ENCODE data around the gene AGAP1.

The AGAP1 gene

GRCh38 chr2:236026841-236027240 lies 533.0 kb downstream of the AGAP1 start:
- DNase-seq: no peak

- DNase-seq: no peak
Observed at GRCh38 chr2:236028066-236028465, 534.2 kb downstream of the AGAP1 start.

GRCh38 chr2:236033462-236033861 lies 539.6 kb downstream of the AGAP1 start:
- DNase-seq: no peak

- no peak for DNase-seq
Observed at GRCh38 chr2:236034974-236035373, 541.1 kb downstream of the AGAP1 start.

- DNase-seq: no peak
Observed at GRCh38 chr2:236036045-236036444, 542.2 kb downstream of the AGAP1 start.

- no peak for DNase-seq
Observed at GRCh38 chr2:236038096-236038495, 544.3 kb downstream of the AGAP1 start.

- DNase-seq: no peak
Observed at GRCh38 chr2:236040600-236041328, 546.9 kb downstream of the AGAP1 start.

- no peak for DNase-seq
Observed at GRCh38 chr2:236041616-236042015, 547.8 kb downstream of the AGAP1 start.

GRCh38 chr2:236042087-236042486 lies 548.2 kb downstream of the AGAP1 start:
- DNase-seq: no peak

- DNase-seq: no peak
Observed at GRCh38 chr2:236044191-236044590, 550.3 kb downstream of the AGAP1 start.

GRCh38 chr2:236045251-236046235 lies 551.7 kb downstream of the AGAP1 start:
- no peak for DNase-seq

GRCh38 chr2:236046715-236047114 lies 552.9 kb downstream of the AGAP1 start:
- DNase-seq: no peak

- DNase-seq: no peak
Observed at GRCh38 chr2:236047176-236047575, 553.3 kb downstream of the AGAP1 start.

- no peak for DNase-seq
Observed at GRCh38 chr2:236047886-236048540, 554.2 kb downstream of the AGAP1 start.

GRCh38 chr2:236049981-236050380 lies 556.1 kb downstream of the AGAP1 start:
- DNase-seq: peak; percentile 24

- DNase-seq: no peak
Observed at GRCh38 chr2:236051351-236051750, 557.5 kb downstream of the AGAP1 start.

- no peak for DNase-seq
Observed at GRCh38 chr2:236051806-236052205, 558.0 kb downstream of the AGAP1 start.

GRCh38 chr2:236052206-236052605 lies 558.4 kb downstream of the AGAP1 start:
- no peak for DNase-seq

GRCh38 chr2:236052926-236053821 lies 559.3 kb downstream of the AGAP1 start:
- DNase-seq: no peak

- DNase-seq: no peak
Observed at GRCh38 chr2:236054125-236054524, 560.3 kb downstream of the AGAP1 start.

GRCh38 chr2:236054621-236055305 lies 560.9 kb downstream of the AGAP1 start:
- DNase-seq: no peak

- DNase-seq: no peak
Observed at GRCh38 chr2:236055471-236055870, 561.6 kb downstream of the AGAP1 start.
